Endothelial cell of umbilical vein (primary cell): ENCODE results near the gene KCTD17. TPM values are rescaled to one million over a fixed set of nuclear protein-coding genes. Genes with fewer than 3 reads are reported as not detected.

Source experiments
- Bru-seq: library from RNA; stranded (reverse); fragments of 400-500 nt; gene quantifications from one replicate; lab custom pipeline; 2021; lab: Mats Ljungman, UMichigan
- BruChase-seq, 2 experiments: library from RNA; stranded (reverse); fragments of 400-500 nt; gene quantifications; one replicate each; lab custom pipeline; 2021; lab: Mats Ljungman, UMichigan
- BruUV-seq: library from RNA; stranded (reverse); fragments of 400-500 nt; replicated peaks from 2 replicates; lab custom pipeline; 2021; lab: Mats Ljungman, UMichigan
- CTCF ChIA-PET: fragments of 300-600, 350-600 bp; sonication (Branson Sonifier 250); formaldehyde crosslinking; loops from one replicate; lab custom pipeline; 2021; ENCODE audit warnings: antibody characterized with exemption, inconsistent platforms; lab: Charles Lee
- POLR2A ChIA-PET: fragments of 300-600, 350-600 bp; sonication (Branson Sonifier 250); formaldehyde crosslinking; loops from one replicate; lab custom pipeline; 2021; ENCODE audit warnings: antibody characterized with exemption, inconsistent platforms; lab: Charles Lee
- DNase-seq: peaks from one replicate; pipeline ENCODE4 v3.0.0-alpha.2; 2011; ENCODE audit warnings: low read depth, low spot score
- FAIRE-seq: peaks from 2 replicates; lab custom pipeline; 2011; peaks lifted over from hg19 to GRCh38; lab: Jason Lieb, UNC
- H2AFZ ChIP-seq: 2 replicates; pipeline ENCODE4 v1.6.0; 2012; ENCODE audit warnings: low read depth, low read length, control low read depth, inconsistent platforms
- H3K27ac ChIP-seq: 2 replicates; pipeline ENCODE4 v1.5.1; 2011; ENCODE audit warnings: low read depth, mild to moderate bottlenecking, control low read depth, low read length, moderate library complexity; ENCODE audit not compliant: insufficient read depth
- H3K27me3 ChIP-seq, 2 experiments: 2 replicates each; pipeline versions ENCODE4 v1.6.0 to v1.6.1; 2011; ENCODE audit warnings: low read length in 2 of 2, mixed read lengths in 1 of 2; ENCODE audit not compliant: control insufficient read depth in 2 of 2, insufficient read depth in 2 of 2
- H3K36me3 ChIP-seq, 2 experiments: 2 replicates in 1 of 2; 3 replicates in 1 of 2; pipeline ENCODE4 v1.5.1; 2011; ENCODE audit warnings: low read length in 2 of 2, mild to moderate bottlenecking in 1 of 2, moderate library complexity in 1 of 2; ENCODE audit not compliant: control insufficient read depth in 2 of 2, insufficient read depth in 2 of 2; ENCODE audit errors: extremely low read depth in 1 of 2
- H3K4me1 ChIP-seq: 3 replicates; pipeline ENCODE4 v1.5.1; 2011; ENCODE audit warnings: mild to moderate bottlenecking, low read length; ENCODE audit not compliant: control insufficient read depth, insufficient read depth; ENCODE audit errors: extremely low read depth
- H3K4me2 ChIP-seq: 2 replicates; pipeline ENCODE4 v1.6.1; 2011; ENCODE audit warnings: low read length, control low read depth, mixed read lengths; ENCODE audit not compliant: insufficient read depth
- H3K4me3 ChIP-seq, 3 experiments: fragments of 200-600 bp in 1 of 3; sonication (generic), shearing (Covaris generic) in 1 of 3; replicated peaks in 1 of 3; 2 replicates each; pipeline ENCODE4 v1.5.1; 2011 to 2016; ENCODE audit warnings: control low read depth in 3 of 3, low read length in 3 of 3, mild to moderate bottlenecking in 2 of 3, inconsistent platforms in 1 of 3, low read depth in 1 of 3, moderate library complexity in 1 of 3; ENCODE audit not compliant: insufficient read depth in 1 of 3
- H3K79me2 ChIP-seq: 2 replicates; pipeline ENCODE4 v1.6.0; 2012; ENCODE audit warnings: low read length, inconsistent platforms; ENCODE audit not compliant: control insufficient read depth, insufficient read depth
- H3K9ac ChIP-seq: replicated peaks from 2 replicates; pipeline ENCODE3; 2011; ENCODE audit warnings: low read length, control low read depth; ENCODE audit not compliant: insufficient read depth; ENCODE audit errors: extremely low read depth
- H3K9me1 ChIP-seq: replicated peaks from 3 replicates; pipeline ENCODE4 v1.6.0; 2011; ENCODE audit warnings: mild to moderate bottlenecking, low read length; ENCODE audit not compliant: control insufficient read depth, insufficient read depth; ENCODE audit errors: extremely low read depth
- H3K9me3 ChIP-seq: replicated peaks from 2 replicates; pipeline ENCODE4 v1.5.1; 2012; ENCODE audit warnings: low read length, inconsistent platforms; ENCODE audit not compliant: control insufficient read depth, insufficient read depth
- H4K20me1 ChIP-seq: replicated peaks from 2 replicates; pipeline ENCODE3; 2011; ENCODE audit warnings: mild to moderate bottlenecking, low read length; ENCODE audit not compliant: control insufficient read depth, insufficient read depth; ENCODE audit errors: extremely low read depth
- CTCF ChIP-seq, 2 donors: IDR thresholded peaks; 1 replicate in 1 of 2; 2 replicates in 1 of 2; pipeline ENCODE4 v1.5.1; 2011; ENCODE audit warnings: low read length in 2 of 2, mild to moderate bottlenecking in 2 of 2, moderate library complexity in 2 of 2, control low read depth in 1 of 2, inconsistent platforms in 1 of 2, low read depth in 1 of 2; ENCODE audit not compliant: insufficient read depth in 1 of 2; ENCODE audit errors: extremely low read depth in 1 of 2
- EZH2 ChIP-seq: IDR thresholded peaks from 2 replicates; pipeline ENCODE4 v1.6.1; 2012; ENCODE audit warnings: borderline replicate concordance, low read depth, mild to moderate bottlenecking, moderate library complexity, low read length, inconsistent platforms; ENCODE audit not compliant: severe bottlenecking
- FOS ChIP-seq: IDR thresholded peaks from 2 replicates; pipeline ENCODE4 v1.6.1; 2011; ENCODE audit warnings: mild to moderate bottlenecking, low read length, moderate library complexity, borderline replicate concordance; ENCODE audit not compliant: insufficient read depth
- GATA2 ChIP-seq: IDR thresholded peaks from 2 replicates; pipeline ENCODE4 v1.7.0; 2011; ENCODE audit warnings: low read depth, mild to moderate bottlenecking, moderate library complexity, mixed read lengths, low read length; ENCODE audit not compliant: insufficient read length, insufficient read depth
- JUN ChIP-seq: IDR thresholded peaks from 2 replicates; pipeline ENCODE4 v1.6.1; 2011; ENCODE audit warnings: borderline replicate concordance, low read depth; ENCODE audit not compliant: insufficient read length, insufficient read depth
- MAX ChIP-seq: IDR thresholded peaks from 2 replicates; pipeline ENCODE4 v1.6.1; 2011; ENCODE audit not compliant: insufficient read depth, insufficient read length
- MYC ChIP-seq: IDR thresholded peaks from one replicate; pipeline ENCODE4 v1.6.1; 2011; ENCODE audit warnings: mild to moderate bottlenecking, low read depth, low read length
- POLR2A ChIP-seq: IDR thresholded peaks from 2 replicates; pipeline ENCODE4 v1.6.1; 2012; ENCODE audit warnings: low read depth, mild to moderate bottlenecking, control low read depth, low read length
- POLR2AphosphoS5 ChIP-seq: IDR thresholded peaks from 2 replicates; pipeline ENCODE4 v1.6.1; 2012; ENCODE audit warnings: low read depth, mild to moderate bottlenecking, control low read depth, low read length, moderate library complexity; ENCODE audit not compliant: insufficient read depth
- dilution Hi-C: fragments of 300-500 bp; cut with MboI; formaldehyde crosslinking; loops from one replicate; pipeline ENCODE4 v1.15.0; 2019; ENCODE audit warnings: low sequenced_read_pairs; ENCODE audit not compliant: extremely low pct_ligation_motif_present
- intact Hi-C: fragments of 100-400 bp; cut with micrococcal nuclease; formaldehyde crosslinking; loops from one replicate; pipeline ENCODE4 v1.10.0; 2022
- long read RNA-seq: library from polyadenylated mRNA; stranded (forward); transcript quantifications from one replicate; pipeline ENCODE4 v2.0.0, GENCODE V29; 2021
- polyA minus RNA-seq, 3 experiments: library from RNA; depleted of rRNA, polyadenylated mRNA; stranded (reverse); fragments of >200 nt; gene quantifications; 1 replicate in 1 of 3; 2 replicates in 2 of 3; pipeline ENCODE4 v1.2.3, GENCODE V29; 2011
- polyA plus RNA-seq, 4 experiments: library from polyadenylated mRNA; depleted of rRNA in 3 of 4; stranded (reverse) in 3 of 4; unstranded in 1 of 4; fragments of >200 nt; gene quantifications; 2 replicates each; pipeline versions ENCODE4 v1.2.1 to v1.2.3, GENCODE V29; 2011 to 2012; ENCODE audit warnings: missing spikeins in 1 of 4
- total RNA-seq: library from RNA; stranded (reverse); gene quantifications from 2 replicates; pipeline ENCODE4 v1.2.3, GENCODE V29; 2021

KCTD17 gene
- 48.0 and 59.2 TPM in 2 replicates for total RNA-seq
- 73.0 and 77.9 TPM in 2 replicates for polyA plus RNA-seq
- polyA plus RNA-seq (2011; cell fraction: cytosol; rRNA removed), result 40.4 and 55.2 TPM in 2 replicates
- polyA plus RNA-seq (2011; cell fraction: nucleus; rRNA removed), result 78.6 and 84.4 TPM in 2 replicates
- polyA plus RNA-seq (2012), result 39.2 and 46.1 TPM in 2 replicates
- polyA minus RNA-seq, result 44.0 and 54.3 TPM in 2 replicates
- not detected for polyA minus RNA-seq (2011; cell fraction: cytosol; rRNA and poly(A)+ RNA removed)
- 24.1 and 31.0 TPM in 2 replicates for polyA minus RNA-seq (2011; cell fraction: nucleus; rRNA and poly(A)+ RNA removed)
- Bru-seq, nascent RNA, result percentile 43 among the genes with signal in this experiment
- BruChase-seq, experiment 1, labeled RNA remaining after a 6-hour chase, result percentile 57 among the genes with signal in this experiment
- BruChase-seq, experiment 2, labeled RNA remaining after a 2-hour chase, result percentile 51 among the genes with signal in this experiment
- long read RNA-seq, transcript KCTD17-201 (8 exons, 1,691 nt), result major isoform, 11 of 45 reads
- long read RNA-seq, partial matches to known transcripts, result 26 of 45 reads
- long read RNA-seq, other reads (novel, unspliced or antisense), result 4 of 45 reads

GRCh38 chr22:37051391-37052385 lies at the start of gene KCTD17:
Gene KCTD17 (plus strand): TSS chr22:37051742. CDS start chr22:37051761, 19 bp downstream.
- peaks cover 3% of the 10 kb centered on the region for H3K79me2 ChIP-seq
- H3K4me1 ChIP-seq, result peaks cover 7% of the 10 kb centered on the region
- H3K9me3 ChIP-seq, result no peaks in the 10 kb centered on the region
- ChIA-PET CTCF (interaction anchor here (0.6 to 1.8 kb wide), 12 partner anchors 8 to 505 kb away, joined by 3 to 8 read pairs (median 5); partner anchors contain the start of gene TST), POLR2A (no interaction called here)
- peak within 1 kb of the TSS; percentile 34 for H3K9ac ChIP-seq
- peak within 1 kb of the TSS; percentile 77 for H3K4me2 ChIP-seq
- peak within 1 kb of the TSS; percentile 82 for H2AFZ ChIP-seq
- no peaks in the 10 kb centered on the region for H4K20me1 ChIP-seq
- dilution Hi-C loops, result no loop called here
- TF ChIP-seq MAX (no peak), MYC (no peak), POLR2A (peak; percentile 69), CTCF (IDR thresholded peaks at IDR 0.05; ENCODE audit: extremely low read depth in 1 of 2, insufficient read depth in 1 of 2, low read depth in 1 of 2, low read length in 2 of 2) (no peak), POLR2AphosphoS5 (peak; percentile 68), JUN (no peak), FOS (no peak), GATA2 (no peak), EZH2 (no peak)
- peak within 1 kb of the TSS; percentile 44 to 75 (median 46) for H3K4me3 ChIP-seq
- H3K27me3 ChIP-seq, result no peaks in the 10 kb centered on the region
- H3K27ac ChIP-seq, result peak within 1 kb of the TSS; percentile 8
- DNase-seq, result peak; percentile 64
- peaks cover 0 to 17% of the 10 kb centered on the region in 2 experiments for H3K36me3 ChIP-seq
- intact Hi-C loops, result no loop called here
- H3K9me1 ChIP-seq, result no peaks in the 10 kb centered on the region
- FAIRE-seq, result peak; percentile 88
- no TSS peak for BruUV-seq
